ENCODE data around the gene TSSK2.

The TSSK2 gene

GRCh38 chr22:19128009-19128401 is 3.1 kb upstream of the TSSK2 start:
- no peak for TF ChIP-seq CTCF (IDR thresholded peaks at IDR 0.05; ENCODE audit: extremely low read depth, insufficient read depth, missing control alignments)
- in situ Hi-C loops (cut with MboI; ENCODE audit: low pct_unique_long_range_greater_than_20kb, low sequenced_read_pairs, unreplicated experiment), result no loop called here
- DNase-seq (ENCODE audit: low spot score), result no peak

GRCh38 chr22:19128946-19129727 is 2.0 kb upstream of the TSSK2 start:
- no peak for DNase-seq (ENCODE audit: low spot score)
- no peak for TF ChIP-seq CTCF (IDR thresholded peaks at IDR 0.05; ENCODE audit: extremely low read depth, insufficient read depth, missing control alignments)
- in situ Hi-C loops (cut with MboI; ENCODE audit: low pct_unique_long_range_greater_than_20kb, low sequenced_read_pairs, unreplicated experiment), result no loop called here

GRCh38 chr22:19129871-19130270 is 1.2 kb upstream of the TSSK2 start:
- in situ Hi-C loops (cut with MboI; ENCODE audit: low pct_unique_long_range_greater_than_20kb, low sequenced_read_pairs, unreplicated experiment), result no loop called here
- DNase-seq (ENCODE audit: low spot score), result no peak
- no peak for TF ChIP-seq CTCF (IDR thresholded peaks at IDR 0.05; ENCODE audit: extremely low read depth, insufficient read depth, missing control alignments)

GRCh38 chr22:19131685-19132015 is 542 bp downstream of the TSSK2 start:
- no peak for DNase-seq (ENCODE audit: low spot score)
- in situ Hi-C loops (cut with MboI; ENCODE audit: low pct_unique_long_range_greater_than_20kb, low sequenced_read_pairs, unreplicated experiment), result no loop called here
- no peak for TF ChIP-seq CTCF (IDR thresholded peaks at IDR 0.05; ENCODE audit: extremely low read depth, insufficient read depth, missing control alignments)

- no peak for TF ChIP-seq CTCF (IDR thresholded peaks at IDR 0.05; ENCODE audit: extremely low read depth, insufficient read depth, missing control alignments)
- DNase-seq (ENCODE audit: low spot score), result no peak
- in situ Hi-C loops (cut with MboI; ENCODE audit: low pct_unique_long_range_greater_than_20kb, low sequenced_read_pairs, unreplicated experiment), result no loop called here
Observed at GRCh38 chr22:19132153-19132552, 1.0 kb downstream of the TSSK2 start.

- no peak for DNase-seq (ENCODE audit: low spot score)
- in situ Hi-C loops (cut with MboI; ENCODE audit: low pct_unique_long_range_greater_than_20kb, low sequenced_read_pairs, unreplicated experiment), result no loop called here
- TF ChIP-seq CTCF (IDR thresholded peaks at IDR 0.05; ENCODE audit: extremely low read depth, insufficient read depth, missing control alignments), result no peak
Observed at GRCh38 chr22:19132693-19133400, 1.7 kb downstream of the TSSK2 start.
